ENCODE results near the gene HSPD1.
"Not testable (repeated sequence)": the region's sequence is repeated elsewhere in the genome, so short reads cannot be mapped to it uniquely, and the experiment has no call there.

HSPD1 gene

DNA sequence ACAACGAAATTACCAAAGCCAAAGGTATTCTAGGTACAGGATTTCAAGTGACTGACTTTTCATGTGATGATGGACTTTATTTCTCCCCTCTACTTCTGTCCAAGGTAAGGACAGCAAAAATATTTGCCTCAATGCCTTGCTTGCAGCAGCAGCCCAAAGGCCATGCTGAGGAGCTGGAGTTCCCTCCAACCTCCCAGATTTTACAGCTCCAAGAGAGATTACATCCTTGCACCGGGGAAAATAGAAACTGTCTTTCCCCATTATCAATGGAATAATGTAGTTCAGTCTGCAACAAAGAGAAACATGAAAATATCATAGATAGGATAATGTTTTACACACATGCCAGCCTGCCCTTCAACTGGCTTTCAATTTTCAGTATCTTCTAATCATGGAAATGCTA, 13.5 kb downstream of the HSPD1 start:
- H2AFZ ChIP-seq (ENCODE audit: low read length), result no peak overlapping the region
- peaks cover 23% of the 10 kb centered on the region for H3K79me2 ChIP-seq (ENCODE audit: insufficient read depth, low read length)
- H4K20me1 ChIP-seq (ENCODE audit: insufficient read depth, low read length, poor library complexity, severe bottlenecking), result peaks cover 28% of the 10 kb centered on the region
- no peak overlapping the region for H3K4me3 ChIP-seq (ENCODE audit: low read length, poor library complexity, severe bottlenecking)
- H3K9me3 ChIP-seq (ENCODE audit: insufficient read depth, low read depth, low read length), result no peaks in the 10 kb centered on the region; the same call in 1 of the 2 replicates
- H3K4me1 ChIP-seq (ENCODE audit: insufficient read depth, low read length, poor library complexity, severe bottlenecking), result no peaks in the 10 kb centered on the region
- H3K27me3 ChIP-seq (ENCODE audit: insufficient read depth, low read length, poor library complexity, severe bottlenecking), result no peaks in the 10 kb centered on the region
- H3F3A ChIP-seq (ENCODE audit: low read depth), result peaks cover 7% of the 10 kb centered on the region; the same call in 1 of the 2 replicates
- H3K9me2 ChIP-seq (replicated peaks; ENCODE audit: low read depth, low read length), result no peaks in the 10 kb centered on the region
- H3K4me2 ChIP-seq (ENCODE audit: low read depth, low read length, poor library complexity, severe bottlenecking), result no peak overlapping the region
- no peak overlapping the region for H3K9ac ChIP-seq (ENCODE audit: low read depth, low read length, poor library complexity, severe bottlenecking)
- TF ChIP-seq, protein P1, sequence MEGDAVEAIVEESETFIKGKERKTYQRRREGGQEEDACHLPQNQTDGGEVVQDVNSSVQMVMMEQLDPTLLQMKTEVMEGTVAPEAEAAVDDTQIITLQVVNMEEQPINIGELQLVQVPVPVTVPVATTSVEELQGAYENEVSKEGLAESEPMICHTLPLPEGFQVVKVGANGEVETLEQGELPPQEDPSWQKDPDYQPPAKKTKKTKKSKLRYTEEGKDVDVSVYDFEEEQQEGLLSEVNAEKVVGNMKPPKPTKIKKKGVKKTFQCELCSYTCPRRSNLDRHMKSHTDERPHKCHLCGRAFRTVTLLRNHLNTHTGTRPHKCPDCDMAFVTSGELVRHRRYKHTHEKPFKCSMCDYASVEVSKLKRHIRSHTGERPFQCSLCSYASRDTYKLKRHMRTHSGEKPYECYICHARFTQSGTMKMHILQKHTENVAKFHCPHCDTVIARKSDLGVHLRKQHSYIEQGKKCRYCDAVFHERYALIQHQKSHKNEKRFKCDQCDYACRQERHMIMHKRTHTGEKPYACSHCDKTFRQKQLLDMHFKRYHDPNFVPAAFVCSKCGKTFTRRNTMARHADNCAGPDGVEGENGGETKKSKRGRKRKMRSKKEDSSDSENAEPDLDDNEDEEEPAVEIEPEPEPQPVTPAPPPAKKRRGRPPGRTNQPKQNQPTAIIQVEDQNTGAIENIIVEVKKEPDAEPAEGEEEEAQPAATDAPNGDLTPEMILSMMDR (conservative IDR thresholded peaks at IDR 0.05; ENCODE audit: low read length), result no peak
- no peak for TF ChIP-seq EZH2phosphoT487 (IDR thresholded peaks at IDR 0.05; ENCODE audit: borderline replicate concordance)
- H3K36me3 ChIP-seq (ENCODE audit: insufficient read depth, low read length), result peaks cover 54% of the 10 kb centered on the region

DNA sequence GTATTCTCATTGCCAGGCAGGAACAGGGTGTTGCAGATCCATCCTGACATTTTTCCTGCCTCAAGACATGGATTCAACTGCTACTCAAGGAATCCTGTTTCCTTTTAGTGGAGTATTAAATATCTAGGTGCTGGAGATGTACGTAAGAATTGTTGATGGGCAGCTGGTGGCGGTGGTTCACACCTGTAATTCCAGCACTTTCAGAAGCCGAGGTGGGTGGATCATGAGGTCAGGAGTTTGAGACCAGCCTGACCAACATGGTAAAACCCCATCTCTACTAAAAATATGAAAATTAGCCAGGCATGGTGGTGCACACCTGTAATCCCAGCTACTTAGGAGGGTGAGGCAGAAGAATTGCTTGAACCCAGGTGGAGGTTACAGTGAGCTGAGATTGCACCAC, 15.4 kb downstream of the HSPD1 start:
- not testable (repeated sequence) for H3K4me1 ChIP-seq (ENCODE audit: insufficient read depth, low read length, poor library complexity, severe bottlenecking); H3K9me3 ChIP-seq (ENCODE audit: insufficient read depth, low read depth, low read length); H2AFZ ChIP-seq (ENCODE audit: low read length); H4K20me1 ChIP-seq (ENCODE audit: insufficient read depth, low read length, poor library complexity, severe bottlenecking); H3K27me3 ChIP-seq (ENCODE audit: insufficient read depth, low read length, poor library complexity, severe bottlenecking); H3F3A ChIP-seq (ENCODE audit: low read depth); H3K9me2 ChIP-seq (replicated peaks; ENCODE audit: low read depth, low read length); H3K4me2 ChIP-seq (ENCODE audit: low read depth, low read length, poor library complexity, severe bottlenecking); H3K4me3 ChIP-seq (ENCODE audit: low read length, poor library complexity, severe bottlenecking); H3K9ac ChIP-seq (ENCODE audit: low read depth, low read length, poor library complexity, severe bottlenecking); H3K79me2 ChIP-seq (ENCODE audit: insufficient read depth, low read length)
- H3K36me3 ChIP-seq (ENCODE audit: insufficient read depth, low read length), result peaks cover 35% of the 10 kb centered on the region

DNA sequence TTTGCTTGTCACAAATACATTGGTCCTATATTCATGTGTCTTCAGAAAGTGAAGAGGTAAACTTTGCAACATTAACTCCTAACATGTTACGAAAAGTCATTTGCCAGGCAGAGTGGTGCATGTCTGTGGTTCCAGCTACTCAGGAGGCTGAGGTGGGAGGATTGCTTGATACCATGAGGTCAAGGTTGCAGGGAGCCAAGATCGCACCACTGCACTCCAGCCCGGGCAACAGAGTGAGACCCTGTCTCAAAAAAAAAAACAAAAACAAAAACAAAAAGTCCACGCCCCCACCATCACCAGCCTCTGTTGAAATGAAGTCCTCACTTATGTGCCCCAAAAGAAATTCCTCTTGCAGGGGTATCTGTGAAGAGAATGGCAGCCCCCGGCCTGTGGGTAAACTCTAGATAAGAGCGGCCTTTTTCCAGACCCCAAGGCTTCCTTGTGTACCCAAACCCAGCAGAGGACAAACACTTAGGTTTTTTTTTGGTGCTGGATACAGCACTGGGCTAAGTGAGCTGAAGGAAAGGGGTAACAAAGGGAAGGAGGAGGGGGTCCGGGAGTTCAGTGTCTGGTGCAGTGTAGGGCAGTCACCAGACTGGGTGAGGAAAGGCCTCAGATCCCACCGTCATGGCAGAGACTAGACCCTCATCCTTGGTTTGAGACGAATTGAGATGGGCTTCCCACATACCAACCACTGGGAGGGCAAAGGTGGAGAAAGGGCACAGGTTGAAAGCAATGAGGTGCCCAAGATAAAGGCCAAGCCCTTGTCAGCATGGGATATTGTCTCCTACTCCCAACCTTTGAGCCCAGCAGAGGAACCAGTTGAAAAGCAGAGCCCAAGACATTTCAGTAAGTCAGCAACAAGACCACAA, 19.2 kb downstream of the HSPD1 start:
- Histone ChIP-seq H3K9ac (ENCODE audit: low read depth, low read length, poor library complexity, severe bottlenecking) (no peak overlapping the region), H3K79me2 (ENCODE audit: insufficient read depth, low read length) (no peaks in the 10 kb centered on the region), H3K27me3 (ENCODE audit: insufficient read depth, low read length, poor library complexity, severe bottlenecking) (no peaks in the 10 kb centered on the region), H3K9me3 (ENCODE audit: insufficient read depth, low read depth, low read length) (no peaks in the 10 kb centered on the region; the same call in 1 of the 2 replicates), H3K4me1 (ENCODE audit: insufficient read depth, low read length, poor library complexity, severe bottlenecking) (no peaks in the 10 kb centered on the region), H3K36me3 (ENCODE audit: insufficient read depth, low read length) (peaks cover 24% of the 10 kb centered on the region; the same call in 1 of the 2 replicates), H4K20me1 (ENCODE audit: insufficient read depth, low read length, poor library complexity, severe bottlenecking) (no peaks in the 10 kb centered on the region), H3F3A (ENCODE audit: low read depth) (peaks cover 3% of the 10 kb centered on the region; the same call in 1 of the 2 replicates), H3K9me2 (replicated peaks; ENCODE audit: low read depth, low read length) (no peaks in the 10 kb centered on the region), H3K4me3 (ENCODE audit: low read length, poor library complexity, severe bottlenecking) (no peak overlapping the region), H3K4me2 (ENCODE audit: low read depth, low read length, poor library complexity, severe bottlenecking) (no peak overlapping the region), H2AFZ (ENCODE audit: low read length) (no peak overlapping the region)
- no peak for TF ChIP-seq EZH2phosphoT487 (IDR thresholded peaks at IDR 0.05; ENCODE audit: borderline replicate concordance)
- TF ChIP-seq, protein P1 (conservative IDR thresholded peaks at IDR 0.05; ENCODE audit: low read length), result no peak

Data from Loucy (cell line).